GM19193 (cell line): Measurements from ENCODE around the gene RASA1.

Source experiments
- POLR2A ChIP-seq: IDR thresholded peaks from 4 replicates; pipeline ENCODE4 v1.6.1; 2011; ENCODE audit not compliant: insufficient read depth, insufficient read length; ENCODE audit errors: extremely low read depth

Gene RASA1

GRCh38 chr5:87434461-87434860, 166.8 kb downstream of the RASA1 start:
- TF ChIP-seq POLR2A, result no peak

- TF ChIP-seq POLR2A, result no peak
Observed at GRCh38 chr5:87435144-87435694, 167.5 kb downstream of the RASA1 start.

DNA sequence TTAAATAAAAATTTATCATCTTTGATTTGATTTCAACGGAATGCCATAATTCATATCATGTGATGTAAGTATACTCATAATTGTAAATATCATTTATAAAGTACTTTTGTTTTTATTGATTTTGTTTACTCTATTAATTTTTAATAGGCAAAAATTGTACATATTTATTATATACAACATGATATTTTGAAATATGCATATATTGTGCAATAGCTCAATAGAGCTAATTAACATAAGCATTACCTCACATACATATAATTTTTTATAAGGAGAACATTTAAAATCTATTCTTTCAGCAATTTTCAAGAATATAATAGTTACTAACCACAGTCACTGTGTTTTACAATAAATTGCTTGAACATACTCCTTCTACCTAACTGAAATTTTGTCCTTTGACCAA, 170.0 kb downstream of the RASA1 start:
- TF ChIP-seq POLR2A, result no peak

- TF ChIP-seq POLR2A, result no peak
Observed at GRCh38 chr5:87438231-87438630, 170.5 kb downstream of the RASA1 start.
